A549 (cell line): ENCODE measurements around the gene ALDH1A3.

ENCODE experiments used
- EP300 ChIP-seq, 2 experiments: fragments of >200 bp; sonication (Bioruptor Twin); formaldehyde crosslinking; IDR thresholded peaks; 2 replicates in 1 of 2; 3 replicates in 1 of 2; pipeline ENCODE4 v1.6.1; 2016 to 2017
- ZFP36 ChIP-seq: fragments of 450-650 bp; IDR thresholded peaks from 2 replicates; pipeline ENCODE4 v1.6.1; 2014; ENCODE audit warnings: borderline replicate concordance; ENCODE audit not compliant: partially characterized antibody
- TF ChIP-seq, protein P1 (sequence below): fragments of >200 bp; sonication (Bioruptor Twin); formaldehyde crosslinking; IDR thresholded peaks from 3 replicates; pipeline ENCODE4 v1.5.1; 2016

DNA sequence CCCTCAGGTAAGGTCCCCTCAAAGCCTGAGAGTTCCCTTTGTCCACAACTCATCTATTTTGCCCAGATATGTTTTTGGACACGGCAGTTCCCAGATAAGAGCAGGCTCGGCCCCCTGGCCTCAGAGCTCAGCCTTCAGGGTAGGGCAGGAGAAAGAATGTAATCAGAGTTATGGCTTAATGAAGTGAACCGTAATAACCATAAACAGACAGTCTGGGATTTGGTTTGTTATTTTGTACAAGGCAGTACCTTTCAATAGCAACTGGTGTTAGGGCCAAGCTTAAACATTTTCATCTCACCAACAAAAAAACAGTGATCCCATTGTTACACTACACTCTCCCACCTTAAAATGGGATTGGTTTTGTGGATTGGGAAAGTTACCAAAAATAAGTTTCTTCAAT lies 12.2 kb upstream of the ALDH1A3 start:
- TF ChIP-seq ZFP36 (no peak), EP300 (IDR thresholded peaks at IDR 0.05) (no peak)
- TF ChIP-seq, protein P1, sequence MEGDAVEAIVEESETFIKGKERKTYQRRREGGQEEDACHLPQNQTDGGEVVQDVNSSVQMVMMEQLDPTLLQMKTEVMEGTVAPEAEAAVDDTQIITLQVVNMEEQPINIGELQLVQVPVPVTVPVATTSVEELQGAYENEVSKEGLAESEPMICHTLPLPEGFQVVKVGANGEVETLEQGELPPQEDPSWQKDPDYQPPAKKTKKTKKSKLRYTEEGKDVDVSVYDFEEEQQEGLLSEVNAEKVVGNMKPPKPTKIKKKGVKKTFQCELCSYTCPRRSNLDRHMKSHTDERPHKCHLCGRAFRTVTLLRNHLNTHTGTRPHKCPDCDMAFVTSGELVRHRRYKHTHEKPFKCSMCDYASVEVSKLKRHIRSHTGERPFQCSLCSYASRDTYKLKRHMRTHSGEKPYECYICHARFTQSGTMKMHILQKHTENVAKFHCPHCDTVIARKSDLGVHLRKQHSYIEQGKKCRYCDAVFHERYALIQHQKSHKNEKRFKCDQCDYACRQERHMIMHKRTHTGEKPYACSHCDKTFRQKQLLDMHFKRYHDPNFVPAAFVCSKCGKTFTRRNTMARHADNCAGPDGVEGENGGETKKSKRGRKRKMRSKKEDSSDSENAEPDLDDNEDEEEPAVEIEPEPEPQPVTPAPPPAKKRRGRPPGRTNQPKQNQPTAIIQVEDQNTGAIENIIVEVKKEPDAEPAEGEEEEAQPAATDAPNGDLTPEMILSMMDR, result no peak
